ENCODE results near the gene POP7.
"Not testable (repeated sequence)": the region's sequence is repeated elsewhere in the genome, so short reads cannot be mapped to it uniquely, and the experiment has no call there.

POP7 gene

GRCh38 chr7:100705753-100706671 is at the start of gene POP7:
Gene POP7 (plus strand): TSS chr7:100706121. CDS start chr7:100706831, 710 bp downstream.
- peak; percentile 92 to 93 for DNase-seq

GRCh38 chr7:100662194-100662776 is 43.6 kb upstream of the POP7 start:
- DNase-seq = not testable (repeated sequence)

- DNase-seq = no peak
Measured at GRCh38 chr7:100665168-100665726, 40.7 kb upstream of the POP7 start.

- DNase-seq = no peak
Measured at GRCh38 chr7:100667331-100668068, 38.4 kb upstream of the POP7 start.

GRCh38 chr7:100668069-100668449 is 37.9 kb upstream of the POP7 start:
- DNase-seq = no peak

DNA sequence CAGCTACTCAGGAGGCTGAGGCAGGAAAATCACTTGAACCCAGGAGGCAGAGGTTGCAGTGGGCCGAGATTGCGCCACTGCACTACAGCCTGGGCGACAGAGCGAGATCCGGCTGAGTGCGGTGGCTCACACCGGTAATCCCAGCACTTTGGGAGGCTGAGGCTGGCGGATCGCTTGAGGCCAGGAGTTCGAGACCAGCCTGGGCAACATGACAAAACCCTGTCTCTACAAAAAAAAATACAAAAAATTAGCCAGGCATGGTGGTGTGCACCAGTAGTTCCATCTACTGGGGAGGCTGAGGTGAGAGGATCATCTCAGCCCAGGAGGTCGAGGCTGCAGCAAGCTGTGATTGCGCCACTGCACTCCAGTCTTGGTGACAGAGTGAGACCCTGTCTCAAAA is 36.8 kb upstream of the POP7 start:
- not testable (repeated sequence) for DNase-seq

GRCh38 chr7:100670074-100670473 is 35.8 kb upstream of the POP7 start:
- DNase-seq = no peak

- no peak for DNase-seq
Measured at GRCh38 chr7:100671353-100672327, 34.3 kb upstream of the POP7 start.

DNA sequence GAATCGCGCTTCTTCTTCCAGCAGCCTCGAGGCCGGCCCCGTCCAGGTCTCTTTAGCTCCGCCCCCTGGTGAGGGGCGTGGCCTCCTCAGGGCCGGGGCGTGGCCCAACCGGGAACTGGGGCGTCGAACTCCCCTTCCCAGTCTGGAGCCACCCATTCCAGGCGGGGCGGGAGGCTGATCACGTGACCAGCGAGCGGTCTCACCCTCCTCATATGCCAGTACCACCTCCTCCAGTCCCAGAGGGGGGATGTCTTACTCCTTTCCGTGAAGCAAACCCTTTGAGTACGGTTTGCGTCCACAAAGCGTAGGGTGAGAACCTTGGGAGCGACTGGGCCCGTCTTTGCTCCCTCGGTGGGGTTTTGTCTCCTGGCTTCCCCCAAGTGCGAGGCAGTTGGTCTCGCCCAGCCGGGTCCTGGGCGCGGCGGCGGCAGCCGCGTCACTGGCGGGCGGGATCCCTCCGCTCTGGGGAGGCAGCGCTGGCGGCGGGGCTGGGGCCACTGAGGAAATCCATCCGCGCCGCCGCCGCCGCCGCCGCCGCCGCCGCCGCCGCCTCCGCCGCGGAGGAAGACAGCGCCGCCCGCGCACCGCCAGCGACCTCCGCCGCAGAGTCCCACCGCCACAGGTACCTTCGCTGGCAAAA is 32.5 kb upstream of the POP7 start, which contains the start of gene GNB2:
Gene GNB2 (plus strand): TSS at position 439 of the 640 bp plus-strand sequence. CDS start 2,526 bp downstream, outside the sequence.
- DNase-seq = peak; percentile 96

DNA sequence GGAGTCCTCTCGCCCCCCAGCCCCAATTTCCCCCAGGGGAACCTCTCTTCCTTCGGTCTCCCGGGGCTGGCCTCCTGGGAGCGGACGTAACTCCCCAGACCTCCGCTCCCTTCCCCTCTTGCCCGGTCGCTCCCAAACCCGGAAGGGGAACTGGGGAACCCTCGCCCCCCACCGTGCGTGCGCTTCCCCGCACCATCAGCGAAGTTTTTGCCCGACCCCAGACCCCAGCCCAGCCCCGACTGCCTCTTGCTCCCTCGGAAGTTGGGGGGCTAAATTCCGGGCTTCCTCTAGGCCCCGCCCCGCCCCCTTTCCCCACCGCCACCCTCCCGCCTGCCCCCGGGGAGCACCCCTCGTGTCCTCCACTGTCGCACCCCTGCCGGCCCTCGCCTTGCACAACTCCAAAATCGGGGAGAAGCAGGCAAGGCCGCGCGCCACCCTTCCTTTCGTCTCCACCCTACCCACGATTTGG is 31.9 kb upstream of the POP7 start:
- peak in 1 of 2 donors; percentile 82 for DNase-seq

DNA sequence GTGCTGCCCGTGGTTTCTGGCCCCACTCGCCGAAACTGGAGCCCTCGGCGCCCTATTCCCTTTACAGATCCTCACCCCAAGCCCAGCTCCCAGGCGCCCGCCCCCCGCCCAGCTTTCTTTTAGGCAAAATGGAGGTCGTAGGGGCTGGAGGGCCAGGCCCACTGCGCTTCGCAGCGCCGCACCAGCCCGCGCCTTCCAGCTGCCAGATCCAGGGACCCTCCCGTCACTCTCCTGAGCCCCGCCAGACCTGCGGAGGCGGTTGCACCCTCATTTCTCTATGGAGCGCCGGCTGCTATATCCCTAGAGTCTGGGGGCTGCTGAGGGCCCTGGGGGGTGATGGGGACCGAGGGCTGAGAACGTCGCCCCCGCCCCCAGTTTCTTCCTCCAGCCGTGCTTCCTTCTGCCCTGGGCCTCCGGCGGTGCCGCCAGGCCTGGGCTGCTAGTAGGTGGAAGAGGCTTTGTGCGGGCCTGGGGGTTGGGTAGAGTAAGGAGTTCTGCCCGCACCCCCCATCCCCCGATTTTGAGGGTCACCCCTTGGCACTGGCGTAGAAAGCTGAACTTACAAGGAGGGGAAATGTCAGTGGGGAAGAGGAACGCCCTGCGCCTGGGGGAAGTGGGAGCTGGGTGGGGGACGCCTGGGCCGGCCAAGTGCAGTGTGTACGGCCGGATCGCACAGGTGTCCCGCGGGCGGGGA is 31.4 kb upstream of the POP7 start:
- peak; percentile 6 to 62 for DNase-seq

- DNase-seq = no peak
Measured at GRCh38 chr7:100675105-100675451, 30.8 kb upstream of the POP7 start.

- peak; percentile 53 to 56 for DNase-seq
Measured at GRCh38 chr7:100675581-100676350, 30.2 kb upstream of the POP7 start.

GRCh38 chr7:100676501-100677306 is 29.2 kb upstream of the POP7 start:
- no peak for DNase-seq

DNA sequence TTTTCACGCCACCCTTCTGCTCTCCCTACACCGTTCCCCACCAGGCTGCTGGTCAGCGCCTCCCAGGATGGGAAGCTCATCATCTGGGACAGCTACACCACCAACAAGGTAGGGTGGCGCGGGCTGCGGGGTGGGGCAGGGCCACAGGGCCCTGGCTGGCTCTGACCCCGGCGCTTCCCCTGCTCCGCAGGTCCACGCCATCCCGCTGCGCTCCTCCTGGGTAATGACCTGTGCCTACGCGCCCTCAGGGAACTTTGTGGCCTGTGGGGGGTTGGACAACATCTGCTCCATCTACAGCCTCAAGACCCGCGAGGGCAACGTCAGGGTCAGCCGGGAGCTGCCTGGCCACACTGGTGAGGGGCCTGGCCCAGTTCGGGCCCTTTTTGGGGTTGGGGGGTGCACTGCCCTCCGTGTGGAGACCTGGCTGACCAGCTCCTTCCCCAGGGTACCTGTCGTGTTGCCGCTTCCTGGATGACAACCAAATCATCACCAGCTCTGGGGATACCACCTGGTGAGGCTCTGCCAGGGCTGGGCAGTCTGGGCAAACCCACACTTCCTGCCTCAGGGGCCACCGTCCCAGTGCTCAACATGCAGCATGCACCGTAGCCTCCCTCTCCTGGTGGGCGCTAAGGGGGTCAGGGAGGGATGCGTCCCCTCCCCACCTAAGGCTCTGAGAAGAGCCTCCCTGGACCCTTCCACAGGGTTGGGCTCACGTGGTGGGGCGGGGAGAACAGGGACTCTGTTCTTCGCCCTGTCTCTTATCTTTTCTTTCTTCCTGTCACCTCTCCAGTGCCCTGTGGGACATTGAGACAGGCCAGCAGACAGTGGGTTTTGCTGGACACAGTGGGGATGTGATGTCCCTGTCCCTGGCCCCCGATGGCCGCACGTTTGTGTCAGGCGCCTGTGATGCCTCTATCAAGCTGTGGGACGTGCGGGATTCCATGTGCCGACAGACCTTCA is 28.3 kb upstream of the POP7 start:
- DNase-seq = no peak

DNA sequence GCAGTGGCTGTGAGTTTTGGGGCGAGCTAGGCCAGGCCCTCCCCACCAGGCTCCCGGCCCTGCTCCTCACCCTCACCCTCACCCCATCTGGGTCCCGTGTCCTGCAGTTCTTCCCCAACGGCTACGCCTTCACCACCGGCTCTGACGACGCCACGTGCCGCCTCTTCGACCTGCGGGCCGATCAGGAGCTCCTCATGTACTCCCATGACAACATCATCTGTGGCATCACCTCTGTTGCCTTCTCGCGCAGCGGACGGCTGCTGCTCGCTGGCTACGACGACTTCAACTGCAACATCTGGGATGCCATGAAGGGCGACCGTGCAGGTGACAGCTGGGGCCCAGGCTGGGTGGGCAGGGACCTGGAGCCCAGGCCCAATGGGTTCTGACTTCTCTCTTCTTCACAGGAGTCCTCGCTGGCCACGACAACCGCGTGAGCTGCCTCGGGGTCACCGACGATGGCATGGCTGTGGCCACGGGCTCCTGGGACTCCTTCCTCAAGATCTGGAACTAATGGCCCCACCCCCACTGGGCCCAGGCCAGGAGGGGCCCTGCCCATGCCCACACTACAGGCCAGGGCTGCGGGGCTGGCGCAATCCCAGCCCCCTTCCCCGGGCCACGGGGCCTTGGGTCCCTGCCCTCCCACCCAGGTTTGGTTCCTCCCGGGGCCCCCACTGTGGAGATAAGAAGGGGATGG is 27.5 kb upstream of the POP7 start:
- no peak for DNase-seq

All from bone marrow (tissue), 2 donors.